ENCODE results near the gene C17orf114.
"Not testable (repeated sequence)": the region's sequence is repeated elsewhere in the genome, so short reads cannot be mapped to it uniquely, and the experiment has no call there.

C17orf114 gene

DNA sequence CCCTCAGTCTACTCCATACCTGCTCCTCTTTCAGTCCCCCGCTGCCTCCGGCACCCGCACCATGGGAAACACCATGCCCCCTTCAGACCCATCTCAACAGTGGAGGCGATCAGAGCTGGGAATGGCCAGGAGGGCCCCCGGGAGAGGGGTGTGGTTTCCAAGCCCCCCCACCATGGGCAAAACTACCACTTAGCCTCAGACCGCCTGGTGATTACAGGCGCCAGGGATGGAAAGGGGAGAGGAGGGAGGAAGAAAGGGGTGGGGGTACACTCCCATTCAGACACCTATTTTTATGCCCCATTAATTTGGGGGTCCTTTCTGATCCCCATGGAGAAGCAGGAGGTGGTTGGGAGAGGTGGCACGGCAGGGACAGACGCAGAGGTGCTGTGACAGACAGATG lies at the start of gene C17orf114:
Gene C17orf114 (minus strand): TSS at position 101 of the 400 bp plus-strand sequence.
- no peak for DNase-seq

- DNase-seq: no peak
These were observed 49.0 kb upstream of the C17orf114 start for GRCh38 chr17:4851084-4851483.

- no peak for DNase-seq
These were observed 48.1 kb upstream of the C17orf114 start for GRCh38 chr17:4850246-4850645.

GRCh38 chr17:4849011-4849536 lies 46.9 kb upstream of the C17orf114 start:
- no peak for DNase-seq

- DNase-seq: no peak
These were observed 44.7 kb upstream of the C17orf114 start for GRCh38 chr17:4846635-4847390.

GRCh38 chr17:4845118-4845517 lies 43.0 kb upstream of the C17orf114 start:
- no peak for DNase-seq

DNA sequence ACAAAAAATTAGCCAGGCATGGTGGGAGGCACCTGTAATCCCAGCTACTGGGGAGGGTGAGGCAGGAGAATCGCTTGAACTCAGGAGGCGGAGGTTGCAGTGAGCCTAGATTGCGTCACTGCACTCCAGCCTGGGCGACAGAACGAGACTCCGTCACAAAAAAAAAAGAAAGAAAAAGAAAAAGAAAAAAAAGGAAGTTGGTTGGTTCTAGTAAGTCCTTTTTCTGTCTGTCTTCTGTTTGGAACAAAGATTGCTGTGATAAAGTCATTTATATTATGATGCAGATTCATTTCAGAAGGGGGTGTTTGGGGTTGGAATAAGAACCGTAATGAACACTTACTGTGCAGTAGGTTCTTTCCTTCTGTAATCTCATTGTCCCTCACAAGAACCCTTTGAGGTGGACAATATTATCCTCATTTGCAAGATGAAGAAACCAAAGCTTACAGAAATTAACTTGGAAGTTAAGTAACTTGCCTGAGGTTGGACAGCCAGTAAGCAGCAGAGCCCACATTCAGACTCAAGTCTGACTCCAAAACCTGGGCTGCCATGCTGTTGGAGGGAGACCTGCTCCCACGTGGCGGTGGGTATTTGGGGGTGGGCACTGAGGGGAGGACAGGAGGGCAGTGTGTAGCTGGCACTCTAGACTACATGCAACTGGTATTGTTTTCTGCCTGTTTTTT lies 41.3 kb upstream of the C17orf114 start:
- DNase-seq: no peak

GRCh38 chr17:4842376-4842775 lies 40.2 kb upstream of the C17orf114 start:
- DNase-seq: no peak

GRCh38 chr17:4840893-4841242 lies 38.7 kb upstream of the C17orf114 start:
- DNase-seq: no peak

- DNase-seq: no peak
These were observed 38.1 kb upstream of the C17orf114 start for GRCh38 chr17:4839965-4840892.

DNA sequence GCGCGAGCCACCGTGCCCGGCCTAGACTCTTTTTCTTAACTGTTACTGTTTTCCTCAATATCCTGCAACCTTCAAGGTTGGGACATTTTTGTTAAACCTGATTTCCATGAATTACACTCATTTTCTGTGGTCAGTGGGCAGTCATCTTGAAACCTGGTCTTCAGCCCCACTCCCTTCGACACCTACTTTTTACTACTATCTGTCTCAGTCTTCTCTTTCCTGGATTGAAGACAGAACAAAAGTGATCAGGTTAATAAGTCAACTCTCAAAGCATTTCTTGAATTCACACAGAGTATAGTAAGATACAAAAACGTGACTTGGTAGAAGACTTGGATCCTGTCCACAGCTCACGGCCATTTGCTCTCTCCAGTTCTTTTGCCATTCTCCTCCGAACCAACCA lies 37.1 kb upstream of the C17orf114 start:
- DNase-seq: no peak

DNA sequence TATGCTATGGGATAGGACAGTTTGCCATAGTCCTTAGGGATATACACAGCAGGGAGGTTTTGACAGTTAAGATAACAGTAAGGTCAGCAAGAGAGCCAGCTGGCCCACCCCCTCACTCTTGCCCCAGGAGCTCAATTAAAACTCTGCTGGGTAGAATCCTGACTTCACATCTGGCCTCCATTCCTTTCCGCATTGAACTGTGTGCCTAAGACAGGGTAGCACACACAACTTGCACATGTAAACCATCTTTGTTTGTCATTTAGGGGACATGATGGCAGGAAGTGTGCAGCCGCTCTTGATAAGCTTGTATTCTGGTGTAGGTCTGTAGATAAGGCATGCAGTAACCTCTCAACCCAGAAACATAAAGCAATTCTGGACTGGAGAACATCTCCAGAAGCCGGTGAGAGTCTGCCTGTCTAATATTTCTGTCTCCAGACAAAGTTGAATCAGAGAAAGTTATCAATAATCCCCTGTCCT lies 36.2 kb upstream of the C17orf114 start:
- DNase-seq: no peak

- DNase-seq: no peak
These were observed 35.6 kb upstream of the C17orf114 start for GRCh38 chr17:4837471-4838308.

DNA sequence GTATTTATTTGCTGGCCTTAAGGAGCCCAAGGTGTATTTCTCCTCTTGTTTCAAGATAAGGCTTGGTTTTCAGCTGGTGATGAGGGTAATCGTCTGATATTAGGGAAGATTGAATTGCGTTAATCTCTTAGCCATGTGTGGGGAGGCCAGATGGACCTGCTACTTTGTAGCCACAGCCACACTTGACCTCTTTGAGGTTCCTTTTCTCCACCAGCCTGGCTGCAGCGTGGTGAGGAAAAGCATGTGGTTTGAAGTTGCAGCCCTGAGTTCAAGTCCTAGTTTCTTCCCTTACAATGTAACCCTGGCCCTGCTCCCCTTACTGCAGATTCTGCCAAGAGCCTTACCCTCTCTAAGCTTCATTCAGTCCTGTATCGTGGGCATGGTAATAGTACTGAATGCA lies 34.1 kb upstream of the C17orf114 start:
- DNase-seq: no peak

GRCh38 chr17:4834681-4835020 lies 32.5 kb upstream of the C17orf114 start:
- DNase-seq: no peak

DNA sequence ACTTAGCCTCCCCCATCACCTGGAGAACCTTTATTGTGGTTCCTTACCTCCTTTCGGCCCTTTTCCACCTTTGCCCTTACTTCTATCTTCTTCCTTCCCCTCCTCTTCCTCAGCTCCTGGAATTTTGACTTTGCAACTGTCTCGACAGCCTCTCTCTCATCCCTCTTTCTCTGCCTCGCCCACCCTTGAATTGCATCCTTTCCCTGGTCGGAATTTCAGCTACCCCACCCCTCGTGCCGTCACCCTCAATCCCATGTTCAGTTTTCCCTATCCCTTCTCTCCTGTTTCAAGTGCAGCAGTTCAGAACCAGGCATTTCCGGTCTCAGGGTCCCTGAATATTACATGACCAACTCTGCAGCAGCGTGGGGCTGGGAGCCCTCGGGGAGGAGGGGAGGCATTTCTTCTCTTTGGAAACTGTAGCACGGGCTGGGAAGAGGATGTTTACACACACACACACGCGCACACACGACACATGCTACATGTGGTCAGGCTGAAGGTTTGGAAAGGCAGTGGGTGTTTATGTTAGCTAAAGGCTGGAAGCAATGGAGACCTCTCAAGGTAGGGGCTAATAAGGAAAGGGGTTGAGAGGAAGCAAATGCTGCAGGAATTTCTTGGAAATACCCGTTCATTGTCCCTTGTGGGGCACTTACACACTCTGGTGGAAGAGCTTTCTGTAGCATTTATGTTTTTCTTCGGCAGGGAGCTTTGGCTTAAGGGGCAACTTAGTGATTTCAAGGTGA lies 32.0 kb upstream of the C17orf114 start:
- DNase-seq: peak; percentile 34

DNA sequence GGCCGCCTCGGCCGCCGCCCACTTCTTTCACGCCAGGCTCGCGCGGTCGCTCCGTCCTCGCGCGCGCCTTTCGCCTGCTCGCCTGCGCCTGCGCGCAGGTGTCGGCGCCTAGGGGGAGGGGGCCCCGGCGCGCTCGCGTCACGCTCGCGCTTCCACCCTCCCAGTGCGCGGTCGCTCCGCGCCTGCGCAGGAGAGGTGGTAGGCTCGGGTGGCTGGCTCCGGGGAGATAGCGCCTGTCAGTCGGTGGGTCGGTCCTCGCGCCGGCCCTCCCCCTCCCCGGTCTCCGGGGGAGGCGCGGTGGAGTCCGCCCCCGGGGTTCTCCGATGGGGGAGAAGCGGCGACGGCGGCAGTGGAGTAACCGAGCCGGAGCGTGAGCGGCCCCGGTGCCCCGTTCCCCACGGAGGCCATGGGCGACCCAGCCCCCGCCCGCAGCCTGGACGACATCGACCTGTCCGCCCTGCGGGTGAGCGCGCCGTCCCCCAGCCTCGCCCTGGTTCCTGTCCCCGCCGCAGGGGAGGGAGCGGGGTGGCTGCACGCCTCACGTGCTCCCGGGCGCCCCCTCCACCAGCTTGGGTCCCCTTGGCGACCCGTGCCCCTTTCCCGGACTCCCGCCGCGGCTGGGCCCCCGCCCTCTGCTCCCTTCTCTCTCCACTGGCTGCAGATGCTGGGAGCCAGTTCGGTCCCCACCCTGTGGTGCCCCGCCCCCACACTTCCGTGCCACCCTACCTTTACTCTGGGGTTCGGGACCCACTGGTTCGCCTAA lies 31.2 kb upstream of the C17orf114 start, which contains the start of gene MINK1:
Gene MINK1 (plus strand): TSS at position 163 of the 763 bp plus-strand sequence. CDS start 244 bp downstream, at position 407.
- DNase-seq: peak; percentile 78

- not testable (repeated sequence) for DNase-seq
These were observed 30.7 kb upstream of the C17orf114 start for GRCh38 chr17:4832829-4833177.

GRCh38 chr17:4827399-4827798 lies 25.3 kb upstream of the C17orf114 start:
- no peak for DNase-seq

DNA sequence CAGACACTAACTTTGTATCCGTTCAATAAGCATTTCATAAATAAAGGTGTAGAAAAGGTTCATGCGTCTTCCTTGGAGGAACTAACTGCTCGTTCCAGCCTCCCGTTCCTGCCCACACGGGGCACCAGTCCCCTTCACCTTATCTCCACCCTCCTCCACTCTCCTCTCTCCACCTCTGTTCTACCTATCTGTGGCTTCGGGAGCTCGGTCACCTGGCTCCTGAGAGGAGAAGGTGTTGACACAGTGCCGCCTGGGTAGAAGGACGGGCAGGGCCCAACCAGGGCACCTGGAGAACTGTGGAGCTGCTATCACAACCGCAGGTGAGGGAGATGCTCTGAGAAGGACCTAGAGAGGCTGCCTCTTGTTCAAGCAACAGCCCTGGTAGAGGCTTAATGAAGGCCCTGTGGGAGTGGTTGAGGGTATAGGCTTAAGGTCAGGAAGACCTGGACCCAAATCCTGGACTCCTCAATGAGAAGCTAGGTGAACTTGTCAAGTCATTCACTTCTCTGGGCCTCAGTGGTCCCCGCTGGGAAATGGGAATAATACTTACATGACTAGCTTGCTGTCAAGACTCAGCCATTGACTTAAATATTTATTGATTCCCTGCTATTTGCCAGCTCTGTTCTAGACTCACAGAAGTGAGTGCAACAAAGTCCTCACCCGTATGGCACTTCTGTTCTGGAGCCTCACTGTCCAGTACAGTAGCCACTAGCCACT lies 21.4 kb upstream of the C17orf114 start:
- DNase-seq: peak; percentile 18
